ENCODE measurements around the gene APCS.

DNA sequence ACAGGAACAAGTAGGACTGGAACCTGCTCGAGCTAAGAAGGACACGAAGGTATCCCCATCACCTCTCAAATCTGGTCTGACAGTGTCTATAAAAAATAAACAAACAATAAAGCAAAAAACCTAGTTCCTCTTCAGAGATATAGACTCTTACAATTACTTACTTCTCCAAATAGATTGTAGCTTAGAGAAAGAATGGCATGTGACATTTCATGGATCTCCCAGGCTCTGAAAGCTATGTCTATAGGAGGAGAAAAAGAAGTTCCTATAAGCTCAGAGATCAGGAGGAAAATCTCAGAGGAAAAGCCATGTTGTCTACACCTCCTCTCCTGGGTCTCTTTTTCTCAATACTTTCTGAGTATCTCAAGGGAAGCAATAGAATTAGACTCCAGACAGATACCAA is 39.5 kb upstream of the APCS start:
- TF ChIP-seq POLR2A (IDR thresholded peaks at IDR 0.05; ENCODE audit: control extremely low read depth in 1 of 2, low read depth in 2 of 2, low read length in 2 of 2): no peak
- TF ChIP-seq, protein P1, sequence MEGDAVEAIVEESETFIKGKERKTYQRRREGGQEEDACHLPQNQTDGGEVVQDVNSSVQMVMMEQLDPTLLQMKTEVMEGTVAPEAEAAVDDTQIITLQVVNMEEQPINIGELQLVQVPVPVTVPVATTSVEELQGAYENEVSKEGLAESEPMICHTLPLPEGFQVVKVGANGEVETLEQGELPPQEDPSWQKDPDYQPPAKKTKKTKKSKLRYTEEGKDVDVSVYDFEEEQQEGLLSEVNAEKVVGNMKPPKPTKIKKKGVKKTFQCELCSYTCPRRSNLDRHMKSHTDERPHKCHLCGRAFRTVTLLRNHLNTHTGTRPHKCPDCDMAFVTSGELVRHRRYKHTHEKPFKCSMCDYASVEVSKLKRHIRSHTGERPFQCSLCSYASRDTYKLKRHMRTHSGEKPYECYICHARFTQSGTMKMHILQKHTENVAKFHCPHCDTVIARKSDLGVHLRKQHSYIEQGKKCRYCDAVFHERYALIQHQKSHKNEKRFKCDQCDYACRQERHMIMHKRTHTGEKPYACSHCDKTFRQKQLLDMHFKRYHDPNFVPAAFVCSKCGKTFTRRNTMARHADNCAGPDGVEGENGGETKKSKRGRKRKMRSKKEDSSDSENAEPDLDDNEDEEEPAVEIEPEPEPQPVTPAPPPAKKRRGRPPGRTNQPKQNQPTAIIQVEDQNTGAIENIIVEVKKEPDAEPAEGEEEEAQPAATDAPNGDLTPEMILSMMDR (IDR thresholded peaks at IDR 0.05; ENCODE audit: control extremely low read depth in 1 of 3, insufficient read depth in 1 of 3, low read depth in 1 of 3, low read length in 3 of 3): no peak
- TF ChIP-seq, protein P2, sequence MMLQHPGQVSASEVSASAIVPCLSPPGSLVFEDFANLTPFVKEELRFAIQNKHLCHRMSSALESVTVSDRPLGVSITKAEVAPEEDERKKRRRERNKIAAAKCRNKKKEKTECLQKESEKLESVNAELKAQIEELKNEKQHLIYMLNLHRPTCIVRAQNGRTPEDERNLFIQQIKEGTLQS (IDR thresholded peaks at IDR 0.05; ENCODE audit: insufficient read depth, low read depth, low read length): no peak
- TF ChIP-seq TAF1 (IDR thresholded peaks at IDR 0.05; ENCODE audit: low read depth, low read length): no peak
- no peak for TF ChIP-seq EZH2 (IDR thresholded peaks at IDR 0.05; ENCODE audit: low read depth, low read length, severe bottlenecking)
- no peak for TF ChIP-seq HDAC2 (IDR thresholded peaks at IDR 0.05; ENCODE audit: borderline replicate concordance in 1 of 2, low read depth in 2 of 2, low read length in 2 of 2)
- TF ChIP-seq FOSL1 (IDR thresholded peaks at IDR 0.05; ENCODE audit: insufficient read depth, low read depth, low read length): no peak
- no peak for TF ChIP-seq CEBPB (IDR thresholded peaks at IDR 0.05; ENCODE audit: low read depth, low read length)
- no peak for TF ChIP-seq ASH2L (IDR thresholded peaks at IDR 0.05; ENCODE audit: low read length)
- no peak for TF ChIP-seq RAD21 (IDR thresholded peaks at IDR 0.05 in 1 of 2, conservative IDR thresholded peaks at IDR 0.05 in 1 of 2; ENCODE audit: low read depth in 2 of 2, low read length in 2 of 2)
- no peak for TF ChIP-seq TCF12 (IDR thresholded peaks at IDR 0.05; ENCODE audit: low read depth, low read length)
- no peak for TF ChIP-seq POLR2AphosphoS5 (IDR thresholded peaks at IDR 0.05; ENCODE audit: low read depth, low read length)

Measured in H1 (cell line).